ENCODE data around the gene KIAA1671.

KIAA1671 gene

GRCh38 chr22:25016311-25016710 is 63.8 kb downstream of the KIAA1671 start:
- no peak overlapping the region for H3K4me3 ChIP-seq (ENCODE audit: low read depth, low read length)
- TF ChIP-seq, protein P1, sequence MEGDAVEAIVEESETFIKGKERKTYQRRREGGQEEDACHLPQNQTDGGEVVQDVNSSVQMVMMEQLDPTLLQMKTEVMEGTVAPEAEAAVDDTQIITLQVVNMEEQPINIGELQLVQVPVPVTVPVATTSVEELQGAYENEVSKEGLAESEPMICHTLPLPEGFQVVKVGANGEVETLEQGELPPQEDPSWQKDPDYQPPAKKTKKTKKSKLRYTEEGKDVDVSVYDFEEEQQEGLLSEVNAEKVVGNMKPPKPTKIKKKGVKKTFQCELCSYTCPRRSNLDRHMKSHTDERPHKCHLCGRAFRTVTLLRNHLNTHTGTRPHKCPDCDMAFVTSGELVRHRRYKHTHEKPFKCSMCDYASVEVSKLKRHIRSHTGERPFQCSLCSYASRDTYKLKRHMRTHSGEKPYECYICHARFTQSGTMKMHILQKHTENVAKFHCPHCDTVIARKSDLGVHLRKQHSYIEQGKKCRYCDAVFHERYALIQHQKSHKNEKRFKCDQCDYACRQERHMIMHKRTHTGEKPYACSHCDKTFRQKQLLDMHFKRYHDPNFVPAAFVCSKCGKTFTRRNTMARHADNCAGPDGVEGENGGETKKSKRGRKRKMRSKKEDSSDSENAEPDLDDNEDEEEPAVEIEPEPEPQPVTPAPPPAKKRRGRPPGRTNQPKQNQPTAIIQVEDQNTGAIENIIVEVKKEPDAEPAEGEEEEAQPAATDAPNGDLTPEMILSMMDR (IDR thresholded peaks at IDR 0.05; ENCODE audit: control insufficient read depth, extremely low read depth, insufficient read depth) = no peak
- no peak for DNase-seq (ENCODE audit: low read depth)

DNA sequence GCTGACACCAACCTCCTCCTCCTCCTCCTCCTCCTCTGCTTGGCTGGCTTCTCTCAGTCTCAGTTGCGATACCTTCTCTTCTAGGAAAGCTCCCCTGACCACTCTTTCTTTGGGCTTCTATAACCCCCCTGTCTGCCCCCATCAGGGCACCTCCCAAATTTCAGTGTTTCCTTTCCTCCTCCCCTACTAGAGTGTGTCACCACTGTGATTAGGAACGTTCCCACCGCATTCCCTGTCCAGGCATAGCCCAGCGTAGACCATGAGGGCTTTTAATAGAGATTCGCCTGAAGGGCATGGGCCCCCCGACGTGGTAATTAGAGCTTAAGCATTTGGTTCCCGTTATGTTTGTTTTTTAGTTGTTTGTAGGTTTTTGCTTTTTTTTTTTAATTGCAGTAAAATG is 65.5 kb downstream of the KIAA1671 start:
- DNase-seq (ENCODE audit: low read depth) = no peak
- H3K4me3 ChIP-seq (ENCODE audit: low read depth, low read length) = no peak overlapping the region
- TF ChIP-seq, protein P1 (IDR thresholded peaks at IDR 0.05; ENCODE audit: control insufficient read depth, extremely low read depth, insufficient read depth) = no peak

DNA sequence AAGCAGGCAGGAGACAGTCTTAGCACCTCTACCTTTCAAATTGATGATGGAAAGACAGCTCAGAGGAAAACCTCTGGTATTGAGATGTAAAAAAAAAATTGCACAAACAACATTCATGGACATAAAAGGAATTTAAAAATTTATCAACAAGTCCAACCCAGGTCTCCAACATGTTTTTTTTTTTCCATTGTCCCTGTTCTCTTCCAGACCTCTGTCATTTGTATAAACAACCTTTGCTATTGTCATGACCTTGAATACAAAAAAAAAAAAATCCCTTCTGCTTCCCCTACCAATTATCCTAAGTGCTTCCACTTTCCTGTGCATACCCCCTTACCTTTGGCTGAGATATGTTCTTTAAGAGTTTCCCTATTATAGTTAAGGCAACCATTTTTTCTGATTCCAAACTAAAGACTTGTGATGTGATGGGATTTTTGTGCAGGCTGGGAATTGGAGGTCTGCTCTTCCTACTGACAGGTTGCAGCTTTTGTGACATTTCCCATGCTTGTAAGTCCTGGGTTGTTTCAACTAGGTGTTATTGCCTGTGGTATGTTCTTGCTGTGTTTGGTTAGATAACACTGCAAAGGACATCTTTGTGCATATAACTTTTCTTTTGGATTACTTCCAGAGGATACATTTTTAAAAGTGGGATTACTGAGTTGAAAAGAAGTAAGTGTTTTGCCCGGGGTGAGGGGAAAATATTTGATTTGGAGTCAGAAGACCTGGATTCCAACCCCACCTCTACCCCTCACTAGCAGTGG is 67.1 kb downstream of the KIAA1671 start:
- H3K4me3 ChIP-seq (ENCODE audit: low read depth, low read length) = no peak overlapping the region
- TF ChIP-seq, protein P1 (IDR thresholded peaks at IDR 0.05; ENCODE audit: control insufficient read depth, extremely low read depth, insufficient read depth) = no peak
- no peak for DNase-seq (ENCODE audit: low read depth)

DNA sequence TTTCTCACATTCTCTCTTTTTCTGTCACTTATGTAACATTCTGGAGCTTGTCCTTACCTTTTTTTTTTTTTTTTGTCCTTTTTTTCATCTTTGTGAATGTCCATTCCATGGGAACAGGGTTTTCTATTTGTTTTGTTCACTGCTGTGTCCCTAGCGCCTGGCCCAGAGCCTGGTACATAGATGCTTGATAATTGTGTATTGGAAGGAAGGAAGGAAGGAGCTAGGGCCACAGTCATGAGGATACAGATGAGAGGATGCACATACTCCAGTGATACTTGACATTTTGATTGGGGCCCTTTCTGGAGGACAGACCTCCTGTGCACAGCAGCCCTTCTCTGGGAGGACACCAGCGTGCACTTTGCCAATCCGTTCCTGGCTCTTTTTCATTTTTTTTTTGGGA is 68.9 kb downstream of the KIAA1671 start:
- DNase-seq (ENCODE audit: low read depth) = no peak
- H3K4me3 ChIP-seq (ENCODE audit: low read depth, low read length) = no peak overlapping the region
- TF ChIP-seq, protein P1 (IDR thresholded peaks at IDR 0.05; ENCODE audit: control insufficient read depth, extremely low read depth, insufficient read depth) = no peak

- no peak overlapping the region for H3K4me3 ChIP-seq (ENCODE audit: low read depth, low read length)
- TF ChIP-seq, protein P1 (IDR thresholded peaks at IDR 0.05; ENCODE audit: control insufficient read depth, extremely low read depth, insufficient read depth) = no peak
- no peak for DNase-seq (ENCODE audit: low read depth)
These were observed 69.6 kb downstream of the KIAA1671 start for GRCh38 chr22:25021976-25022711.

- TF ChIP-seq, protein P1 (IDR thresholded peaks at IDR 0.05; ENCODE audit: control insufficient read depth, extremely low read depth, insufficient read depth) = no peak
- H3K4me3 ChIP-seq (ENCODE audit: low read depth, low read length) = no peak overlapping the region
- DNase-seq (ENCODE audit: low read depth) = no peak
These were observed 71.4 kb downstream of the KIAA1671 start for GRCh38 chr22:25023879-25024278.
